PC-3 (cell line): ENCODE measurements around the gene TOM1L2. TPM values are rescaled to one million over a fixed set of nuclear protein-coding genes. Genes with fewer than 3 reads are reported as not detected.

Experiments
- ATAC-seq: fragments of 200-7000 bp; cut with Tn5 transposase; 2 replicates; pipeline ENCODE4 v1.9.1; 2020; ENCODE audit warnings: mild to moderate bottlenecking, moderate library complexity
- BruUV-seq: library from RNA; stranded (reverse); fragments of 400-500 nt; replicated peaks from 2 replicates; lab custom pipeline; 2021; lab: Mats Ljungman, UMichigan
- CTCF ChIA-PET: fragments of 300-600 bp; sonication (Branson Sonifier 250); formaldehyde crosslinking; loops from one replicate; lab custom pipeline; 2022; ENCODE audit warnings: antibody characterized with exemption; lab: Charles Lee
- POLR2A ChIA-PET: fragments of 300-600 bp; sonication (Branson Sonifier 250); formaldehyde crosslinking; loops from one replicate; lab custom pipeline; 2022; ENCODE audit warnings: antibody characterized with exemption; ENCODE audit not compliant: unreplicated experiment; lab: Charles Lee
- DNase-seq: peaks from one replicate; pipeline ENCODE4 v3.0.0-alpha.2; 2015
- H2AFZ ChIP-seq: fragments of 300-600 bp; sonication (generic); 2 replicates; pipeline ENCODE4 v1.6.0; 2016; ENCODE audit warnings: antibody characterized with exemption, low read length
- H3F3A ChIP-seq: fragments of 300-600 bp; sonication (generic); one replicate; pipeline ENCODE4 v1.6.0; 2017; ENCODE audit warnings: antibody characterized with exemption, low read length, control low read depth, mild to moderate bottlenecking; ENCODE audit not compliant: unreplicated experiment
- H3K27ac ChIP-seq: fragments of 300-600 bp; sonication (generic); 2 replicates; pipeline ENCODE4 v1.5.1; 2016; ENCODE audit warnings: mild to moderate bottlenecking, low read length
- H3K27me3 ChIP-seq: fragments of 300-600 bp; sonication (generic); 2 replicates; pipeline ENCODE4 v1.6.1; 2016; ENCODE audit warnings: low read length, mixed read lengths
- H3K36me3 ChIP-seq: fragments of 300-600 bp; sonication (generic); 2 replicates; pipeline ENCODE4 v1.6.1; 2016; ENCODE audit warnings: low read depth, mixed run types, low read length, mixed read lengths
- H3K4me1 ChIP-seq: fragments of 300-600 bp; sonication (generic); 2 replicates; pipeline ENCODE4 v1.5.1; 2016; ENCODE audit warnings: low read length; ENCODE audit not compliant: insufficient read depth
- H3K4me2 ChIP-seq: fragments of 300-600 bp; sonication (generic); 2 replicates; pipeline ENCODE4 v1.6.0; 2016; ENCODE audit warnings: low read length
- H3K4me3 ChIP-seq: fragments of 300-600 bp; sonication (generic); 2 replicates; pipeline ENCODE4 v1.5.1; 2016; ENCODE audit warnings: mild to moderate bottlenecking, low read length, mixed read lengths
- H3K79me2 ChIP-seq: fragments of 300-600 bp; sonication (generic); 2 replicates; pipeline ENCODE4 v1.6.1; 2017; ENCODE audit warnings: low read length, mixed read lengths
- H3K9ac ChIP-seq: fragments of 300-600 bp; sonication (generic); 2 replicates; pipeline ENCODE4 v1.6.0; 2016; ENCODE audit warnings: mild to moderate bottlenecking, low read length
- H3K9me2 ChIP-seq: fragments of 300-600 bp; sonication (generic); replicated peaks from 2 replicates; pipeline ENCODE4 v1.6.1; 2016; ENCODE audit warnings: mixed run types, low read length, mixed read lengths
- H3K9me3 ChIP-seq: fragments of 300-600 bp; sonication (generic); 2 replicates; pipeline ENCODE4 v1.6.1; 2016; ENCODE audit warnings: low read length, mixed read lengths
- H4K20me1 ChIP-seq: fragments of 300-600 bp; sonication (generic); 2 replicates; pipeline ENCODE4 v1.6.1; 2016; ENCODE audit warnings: low read length, mixed read lengths
- EZH2 ChIP-seq: fragments of 300-600 bp; sonication (generic); IDR thresholded peaks from one replicate; pipeline ENCODE4 v1.6.1; 2017; ENCODE audit warnings: antibody characterized with exemption, mild to moderate bottlenecking, low read length; ENCODE audit not compliant: unreplicated experiment
- EZH2phosphoT487 ChIP-seq: fragments of 300-600 bp; sonication (generic); IDR thresholded peaks from 2 replicates; pipeline ENCODE4 v1.6.1; 2018; ENCODE audit warnings: mild to moderate bottlenecking, antibody characterized with exemption, low read length, borderline replicate concordance
- intact Hi-C: fragments of 100-400 bp; cut with micrococcal nuclease; formaldehyde crosslinking; loops from 2 replicates; pipeline ENCODE4 v1.9.0; 2023
- total RNA-seq: library from RNA; depleted of rRNA; stranded (reverse); fragments of >200 nt; gene quantifications from 2 replicates; pipeline ENCODE4 v1.2.3, GENCODE V29; 2014
- TF ChIP-seq, protein P1 (sequence below): fragments of 300-600 bp; sonication (generic); conservative IDR thresholded peaks from 2 replicates; pipeline ENCODE4 v1.5.1; 2017; ENCODE audit warnings: antibody characterized with exemption, low read depth, mild to moderate bottlenecking, low read length

The TOM1L2 gene
- total RNA-seq, 1 experiment from 2014 or later: 53.3 TPM

DNA sequence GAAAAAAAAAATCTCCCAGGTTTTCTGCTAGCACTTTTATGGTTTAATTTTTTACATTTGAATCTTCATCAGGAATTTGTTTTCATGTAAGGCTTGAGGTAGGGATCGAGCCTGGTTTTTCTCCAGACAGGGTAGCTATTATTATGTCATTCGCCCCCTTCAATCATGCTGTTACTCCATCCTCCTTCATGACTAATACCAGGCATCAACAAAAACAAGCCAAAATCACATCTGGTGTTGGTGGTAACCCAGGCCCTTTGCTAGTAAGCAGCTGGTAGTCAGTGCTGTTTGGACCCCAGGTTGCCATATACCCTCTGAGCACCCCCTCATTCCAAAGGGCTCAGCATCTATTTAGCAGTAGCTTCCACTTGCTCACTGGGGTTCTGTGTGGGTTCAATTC lies 30.0 kb upstream of the TOM1L2 start:
- TF ChIP-seq EZH2: no peak
- Histone ChIP-seq H3K9ac (no peak overlapping the region), H3F3A (no peaks in the 10 kb centered on the region), H3K9me2 (no peaks in the 10 kb centered on the region), H3K79me2 (no peaks in the 10 kb centered on the region), H4K20me1 (no peaks in the 10 kb centered on the region), H3K4me2 (no peak overlapping the region), H2AFZ (no peak overlapping the region), H3K27ac (no peak overlapping the region), H3K4me1 (peaks cover 24% of the 10 kb centered on the region), H3K27me3 (no peaks in the 10 kb centered on the region), H3K36me3 (no peaks in the 10 kb centered on the region; the same call in 1 of the 2 replicates), H3K4me3 (no peak overlapping the region), H3K9me3 (no peaks in the 10 kb centered on the region)
- POLR2A ChIA-PET: no interaction called here
- CTCF ChIA-PET: no interaction called here
- intact Hi-C loops: no loop called here
- ATAC-seq: no peak
- no TSS peak for BruUV-seq
- DNase-seq: no peak

DNA sequence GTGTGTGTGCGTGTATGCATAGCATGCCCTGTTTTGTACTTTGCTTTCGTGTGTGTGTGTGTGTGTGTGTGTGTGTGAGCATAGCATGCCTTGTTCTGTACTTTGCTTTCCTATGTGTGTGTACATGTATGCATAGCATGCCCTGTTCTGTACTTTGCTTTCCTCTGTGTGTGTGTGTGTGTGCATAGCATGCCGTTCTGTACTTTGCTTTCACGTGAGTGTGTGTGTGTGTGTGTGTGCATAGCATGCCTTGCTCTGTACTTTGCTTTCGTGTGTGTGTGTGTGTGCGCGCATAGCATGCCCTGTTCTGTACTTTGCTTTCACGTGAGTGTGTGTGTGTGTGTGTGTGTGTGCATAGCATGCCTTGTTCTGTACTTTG lies 27.8 kb upstream of the TOM1L2 start:
- H3K27me3 ChIP-seq: no peaks in the 10 kb centered on the region
- no peaks in the 10 kb centered on the region for H3K36me3 ChIP-seq
- intact Hi-C loops: no loop called here
- H3K9ac ChIP-seq: no peak overlapping the region
- no peaks in the 10 kb centered on the region for H3F3A ChIP-seq
- POLR2A ChIA-PET: no interaction called here
- H3K79me2 ChIP-seq: no peaks in the 10 kb centered on the region
- H3K9me3 ChIP-seq: no peaks in the 10 kb centered on the region
- H3K27ac ChIP-seq: no peak overlapping the region
- TF ChIP-seq, protein P1, sequence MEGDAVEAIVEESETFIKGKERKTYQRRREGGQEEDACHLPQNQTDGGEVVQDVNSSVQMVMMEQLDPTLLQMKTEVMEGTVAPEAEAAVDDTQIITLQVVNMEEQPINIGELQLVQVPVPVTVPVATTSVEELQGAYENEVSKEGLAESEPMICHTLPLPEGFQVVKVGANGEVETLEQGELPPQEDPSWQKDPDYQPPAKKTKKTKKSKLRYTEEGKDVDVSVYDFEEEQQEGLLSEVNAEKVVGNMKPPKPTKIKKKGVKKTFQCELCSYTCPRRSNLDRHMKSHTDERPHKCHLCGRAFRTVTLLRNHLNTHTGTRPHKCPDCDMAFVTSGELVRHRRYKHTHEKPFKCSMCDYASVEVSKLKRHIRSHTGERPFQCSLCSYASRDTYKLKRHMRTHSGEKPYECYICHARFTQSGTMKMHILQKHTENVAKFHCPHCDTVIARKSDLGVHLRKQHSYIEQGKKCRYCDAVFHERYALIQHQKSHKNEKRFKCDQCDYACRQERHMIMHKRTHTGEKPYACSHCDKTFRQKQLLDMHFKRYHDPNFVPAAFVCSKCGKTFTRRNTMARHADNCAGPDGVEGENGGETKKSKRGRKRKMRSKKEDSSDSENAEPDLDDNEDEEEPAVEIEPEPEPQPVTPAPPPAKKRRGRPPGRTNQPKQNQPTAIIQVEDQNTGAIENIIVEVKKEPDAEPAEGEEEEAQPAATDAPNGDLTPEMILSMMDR: no peak
- TF ChIP-seq EZH2: no peak
- no peak for TF ChIP-seq EZH2phosphoT487
- DNase-seq: no peak
- peaks cover 10% of the 10 kb centered on the region for H3K4me1 ChIP-seq
- H3K4me3 ChIP-seq: no peak overlapping the region
- no peak overlapping the region for H3K4me2 ChIP-seq
- no peak overlapping the region for H2AFZ ChIP-seq
- H3K9me2 ChIP-seq: no peaks in the 10 kb centered on the region
- CTCF ChIA-PET: no interaction called here
- no peak for ATAC-seq
- BruUV-seq: no TSS peak
- H4K20me1 ChIP-seq: no peaks in the 10 kb centered on the region

DNA sequence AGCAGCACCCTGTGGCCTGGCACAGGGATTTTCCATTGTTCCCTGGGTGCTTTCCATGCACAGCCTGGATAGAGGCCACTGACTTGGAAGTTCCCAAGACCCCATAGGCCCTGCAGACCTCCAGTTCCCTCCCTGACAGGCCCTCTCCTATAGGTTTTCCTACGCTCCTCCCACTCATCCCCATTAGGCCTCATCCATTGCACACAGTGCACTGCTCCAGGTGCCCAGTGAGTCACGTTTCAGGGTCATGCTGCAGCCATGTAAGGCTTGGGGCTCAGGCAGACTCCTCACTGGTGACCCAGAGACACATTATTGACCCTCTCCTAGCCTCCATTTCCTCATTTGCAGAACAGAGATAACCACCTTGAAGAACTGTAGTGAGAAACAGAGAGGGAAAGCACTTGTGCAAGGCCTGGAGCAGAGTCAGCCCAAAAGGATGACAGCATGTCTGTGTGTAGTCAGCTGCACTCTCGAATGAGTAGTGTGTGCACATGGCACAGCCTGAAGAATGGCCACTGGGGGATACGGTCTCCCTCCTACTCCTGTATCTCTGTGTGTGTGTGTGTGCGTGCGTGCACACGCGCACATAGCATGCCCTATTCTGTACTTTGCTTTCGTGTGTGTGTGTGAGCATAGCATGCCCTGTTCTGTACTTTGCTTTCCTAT lies 27.3 kb upstream of the TOM1L2 start:
- H2AFZ ChIP-seq: no peak overlapping the region
- no peaks in the 10 kb centered on the region for H3K27me3 ChIP-seq
- no peaks in the 10 kb centered on the region for H4K20me1 ChIP-seq
- no peak overlapping the region for H3K27ac ChIP-seq
- ATAC-seq (no peak), DNase-seq (no peak)
- no peaks in the 10 kb centered on the region for H3K9me2 ChIP-seq
- no peaks in the 10 kb centered on the region for H3K36me3 ChIP-seq
- no TSS peak for BruUV-seq
- ChIA-PET POLR2A (no interaction called here), CTCF (interaction anchor here (0.6 kb wide), 1 partner anchor 24 kb away, joined by 10 read pairs; no protein-coding TSS in a partner anchor)
- H3K9ac ChIP-seq: no peak overlapping the region
- intact Hi-C loops: no loop called here
- H3K4me3 ChIP-seq: no peak overlapping the region
- no peaks in the 10 kb centered on the region for H3K9me3 ChIP-seq
- TF ChIP-seq EZH2phosphoT487 (no peak), EZH2 (no peak)
- TF ChIP-seq, protein P1: no peak
- no peak overlapping the region for H3K4me2 ChIP-seq
- H3K79me2 ChIP-seq: no peaks in the 10 kb centered on the region
- no peaks in the 10 kb centered on the region for H3F3A ChIP-seq
- peaks cover 5% of the 10 kb centered on the region for H3K4me1 ChIP-seq
